Smooth muscle cell (in vitro differentiated cells): ENCODE results near the gene RELCH. TPM values are rescaled to one million over a fixed set of nuclear protein-coding genes. Genes with fewer than 3 reads are reported as not detected.
A peak's percentile ranks its signal among the peaks of the same experiment; 100 is the strongest.

Experiments used
- DNase-seq: peaks from one replicate; lab custom pipeline; 2025; ENCODE audit not compliant: unreplicated experiment; lab: John Stamatoyannopoulos, UW
- H2AFZ ChIP-seq: fragments of 200-600 bp; sonication (generic); 2 replicates; pipeline ENCODE4 v1.6.0; 2016; ENCODE audit warnings: antibody characterized with exemption, low read depth, mild to moderate bottlenecking
- H3F3A ChIP-seq: fragments of 200-600 bp; sonication (generic); 2 replicates; pipeline ENCODE4 v1.6.0; 2017; ENCODE audit warnings: antibody characterized with exemption, low read depth
- H3K27ac ChIP-seq: fragments of 200-600 bp; sonication (generic); 2 replicates; pipeline ENCODE4 v1.5.1; 2016; ENCODE audit warnings: low read depth, mild to moderate bottlenecking
- H3K27me3 ChIP-seq: fragments of 200-600 bp; sonication (generic); 2 replicates; pipeline ENCODE4 v1.6.1; 2016; ENCODE audit warnings: low read depth, mild to moderate bottlenecking
- H3K36me3 ChIP-seq: fragments of 200-600 bp; sonication (generic); 2 replicates; pipeline ENCODE4 v1.5.1; 2016; ENCODE audit warnings: low read depth
- H3K4me1 ChIP-seq: fragments of 200-600 bp; sonication (generic); 2 replicates; pipeline ENCODE4 v1.5.1; 2016; ENCODE audit warnings: low read depth
- H3K4me2 ChIP-seq: fragments of 200-600 bp; sonication (generic); 2 replicates; pipeline ENCODE4 v1.6.0; 2016; ENCODE audit warnings: mild to moderate bottlenecking
- H3K4me3 ChIP-seq: fragments of 200-600 bp; sonication (generic); 2 replicates; pipeline ENCODE4 v1.5.1; 2016; ENCODE audit warnings: mild to moderate bottlenecking
- H3K79me2 ChIP-seq: fragments of 200-600 bp; sonication (generic); 2 replicates; pipeline ENCODE4 v1.6.0; 2016; ENCODE audit warnings: low read depth, mild to moderate bottlenecking
- H3K9ac ChIP-seq: fragments of 200-600 bp; sonication (generic); 2 replicates; pipeline ENCODE4 v1.6.0; 2016; ENCODE audit warnings: low read depth
- H3K9me3 ChIP-seq: fragments of 200-600 bp; sonication (generic); replicated peaks from 2 replicates; pipeline ENCODE4 v1.5.1; 2016; ENCODE audit warnings: low read depth
- H4K20me1 ChIP-seq: fragments of 200-600 bp; sonication (generic); 2 replicates; pipeline ENCODE4 v1.6.0; 2016; ENCODE audit warnings: low read depth
- WGBS: methylation state at CpG from one replicate; pipeline ENCODE4 v1.1.7; 2016; ENCODE audit warnings: low lambda C conversion rate; 5-methylcytosine and 5-hydroxymethylcytosine counted together
- polyA plus RNA-seq: library from polyadenylated mRNA; unstranded; fragments of >200 nt; fragmentation: Nextera tagmentation; extraction: Ambion mirVana; gene quantifications from 2 replicates; pipeline ENCODE4 v1.2.1, GENCODE V29; 2016
- total RNA-seq: library from RNA; depleted of rRNA; stranded (reverse); fragments of >200 nt; gene quantifications from 2 replicates; pipeline ENCODE4 v1.2.3, GENCODE V29; 2014
- TF ChIP-seq, protein P1 (sequence below): fragments of 200-600 bp; sonication (generic); IDR thresholded peaks from 2 replicates; pipeline ENCODE4 v1.5.1; 2017; ENCODE audit warnings: borderline replicate concordance, mild to moderate bottlenecking, antibody characterized with exemption; ENCODE audit not compliant: insufficient read depth, poor library complexity, severe bottlenecking

The RELCH gene
- total and polyA plus RNA-seq, 2 experiments from 2014 or later = 3.6 to 19.2 TPM

DNA sequence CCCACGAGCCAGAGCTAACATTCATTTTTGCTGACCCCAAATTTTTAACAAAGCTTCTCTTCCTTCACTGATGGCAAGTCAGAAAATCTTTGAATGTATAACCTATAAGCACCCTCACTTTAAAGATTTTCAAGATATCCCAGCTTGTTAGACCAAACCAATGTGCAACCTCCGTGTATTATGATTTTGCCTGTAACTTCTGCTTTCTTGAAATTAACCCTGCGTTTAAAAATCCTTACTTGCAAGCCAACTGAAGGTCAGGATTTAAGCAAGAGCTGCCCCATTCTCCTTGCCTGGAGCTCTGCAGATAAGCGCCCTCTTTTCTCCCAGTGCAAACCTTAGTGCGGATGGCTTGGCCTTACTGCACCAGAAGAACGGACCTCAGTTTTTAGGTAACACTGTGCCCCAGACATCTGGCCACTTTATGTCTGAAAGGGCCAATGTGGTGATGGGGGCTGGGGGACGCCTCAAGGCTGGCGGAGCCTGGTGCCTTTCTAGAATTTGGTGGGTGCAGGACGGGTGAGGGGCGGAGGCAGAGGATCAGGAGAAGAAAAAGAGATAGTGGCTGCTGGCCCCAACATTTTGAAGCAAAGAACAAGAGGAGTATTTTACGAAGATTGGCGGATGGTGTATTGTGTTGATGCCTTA, 137.2 kb downstream of the RELCH start:
- Histone ChIP-seq H4K20me1 (no peaks in the 10 kb centered on the region), H3K9me3 (no peaks in the 10 kb centered on the region), H3K4me1 (peaks cover 13% of the 10 kb centered on the region), H2AFZ (no peak overlapping the region), H3K36me3 (no peaks in the 10 kb centered on the region), H3K27me3 (peaks cover 83% of the 10 kb centered on the region), H3K9ac (no peak overlapping the region), H3K79me2 (no peaks in the 10 kb centered on the region), H3K27ac (no peak overlapping the region), H3K4me2 (no peak overlapping the region), H3K4me3 (no peak overlapping the region), H3F3A (no peaks in the 10 kb centered on the region)
- DNase-seq = no peak
- WGBS = 51% methylated on average over 12 of the region's 12 CpGs
- TF ChIP-seq, protein P1, sequence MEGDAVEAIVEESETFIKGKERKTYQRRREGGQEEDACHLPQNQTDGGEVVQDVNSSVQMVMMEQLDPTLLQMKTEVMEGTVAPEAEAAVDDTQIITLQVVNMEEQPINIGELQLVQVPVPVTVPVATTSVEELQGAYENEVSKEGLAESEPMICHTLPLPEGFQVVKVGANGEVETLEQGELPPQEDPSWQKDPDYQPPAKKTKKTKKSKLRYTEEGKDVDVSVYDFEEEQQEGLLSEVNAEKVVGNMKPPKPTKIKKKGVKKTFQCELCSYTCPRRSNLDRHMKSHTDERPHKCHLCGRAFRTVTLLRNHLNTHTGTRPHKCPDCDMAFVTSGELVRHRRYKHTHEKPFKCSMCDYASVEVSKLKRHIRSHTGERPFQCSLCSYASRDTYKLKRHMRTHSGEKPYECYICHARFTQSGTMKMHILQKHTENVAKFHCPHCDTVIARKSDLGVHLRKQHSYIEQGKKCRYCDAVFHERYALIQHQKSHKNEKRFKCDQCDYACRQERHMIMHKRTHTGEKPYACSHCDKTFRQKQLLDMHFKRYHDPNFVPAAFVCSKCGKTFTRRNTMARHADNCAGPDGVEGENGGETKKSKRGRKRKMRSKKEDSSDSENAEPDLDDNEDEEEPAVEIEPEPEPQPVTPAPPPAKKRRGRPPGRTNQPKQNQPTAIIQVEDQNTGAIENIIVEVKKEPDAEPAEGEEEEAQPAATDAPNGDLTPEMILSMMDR = no peak

DNA sequence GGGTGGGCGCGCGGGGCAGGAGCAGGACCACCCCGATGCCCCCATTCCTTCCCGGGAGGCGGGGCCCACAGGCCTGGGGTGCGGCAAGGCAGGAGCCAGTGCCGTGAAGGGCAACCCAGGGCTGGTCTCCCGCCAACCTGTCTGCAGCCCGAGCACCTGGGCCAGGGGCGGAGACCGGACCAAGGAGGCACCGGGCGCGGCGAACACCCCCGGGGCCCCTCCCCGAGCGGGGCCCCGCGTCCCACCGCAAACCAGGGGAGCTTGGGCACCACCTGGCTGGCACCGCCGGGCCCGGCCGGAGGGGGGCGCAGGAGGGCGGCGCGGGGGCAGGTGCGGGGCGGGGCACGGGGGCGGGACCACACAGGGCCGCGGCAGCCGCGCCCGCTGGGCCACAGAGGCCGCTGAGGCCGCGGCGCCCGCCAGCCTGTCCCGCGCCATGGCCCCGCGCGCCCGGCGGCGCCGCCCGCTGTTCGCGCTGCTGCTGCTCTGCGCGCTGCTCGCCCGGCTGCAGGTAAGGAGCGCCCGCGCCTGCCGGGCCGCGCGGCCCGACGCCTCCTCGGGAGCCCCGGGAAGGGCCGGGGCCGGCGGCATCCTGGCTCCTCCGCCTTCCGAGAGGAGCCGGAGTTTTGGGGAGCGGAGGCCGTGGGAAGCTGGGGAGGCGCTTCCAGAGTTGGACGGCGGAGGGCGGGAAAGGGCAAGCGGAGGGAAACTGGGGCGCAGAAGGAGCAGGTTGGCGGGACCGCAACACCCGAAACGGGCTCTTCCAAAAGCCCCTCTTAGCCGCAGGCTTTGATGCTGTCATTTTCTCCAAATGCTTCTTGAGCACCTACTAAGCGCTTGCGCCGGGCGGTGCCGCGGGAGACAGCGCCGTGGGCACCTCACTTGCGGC, 138.1 kb downstream of the RELCH start, which contains the start of gene TNFRSF11A:
TSS of gene TNFRSF11A (plus strand) at position 394 of the 889 bp plus-strand sequence. CDS start at position 437, 43 bp downstream.
- Histone ChIP-seq H3K9ac (no peak within 1 kb of the TSS), H3K4me1 (peaks cover 20% of the 10 kb centered on the region), H3K4me3 (peak within 1 kb of the TSS; percentile 44), H3K27me3 (peaks cover 80% of the 10 kb centered on the region), H3K79me2 (no peaks in the 10 kb centered on the region), H2AFZ (no peak within 1 kb of the TSS), H3K9me3 (no peaks in the 10 kb centered on the region), H3F3A (no peaks in the 10 kb centered on the region), H3K36me3 (no peaks in the 10 kb centered on the region), H4K20me1 (no peaks in the 10 kb centered on the region), H3K27ac (no peak within 1 kb of the TSS), H3K4me2 (peak within 1 kb of the TSS; percentile 83)
- TF ChIP-seq, protein P1 = peak; percentile 34
- DNase-seq = no peak
- WGBS = 2% methylated on average over 54 of the region's 99 CpGs

GRCh38 chr18:62325806-62326645, 139.0 kb downstream of the RELCH start:
- H3K36me3 ChIP-seq = no peaks in the 10 kb centered on the region
- 5% methylated on average over 45 of the region's 45 CpGs for WGBS
- no peak overlapping the region for H3K27ac ChIP-seq
- TF ChIP-seq, protein P1 = no peak
- peak overlapping the region; percentile 44 for H3K4me3 ChIP-seq
- H3K79me2 ChIP-seq = no peaks in the 10 kb centered on the region
- H4K20me1 ChIP-seq = no peaks in the 10 kb centered on the region
- no peak for DNase-seq
- peaks cover 80% of the 10 kb centered on the region for H3K27me3 ChIP-seq
- H3K4me2 ChIP-seq = peak overlapping the region; percentile 83
- H3K9me3 ChIP-seq = no peaks in the 10 kb centered on the region
- peaks cover 20% of the 10 kb centered on the region for H3K4me1 ChIP-seq
- no peak overlapping the region for H2AFZ ChIP-seq
- no peak overlapping the region for H3K9ac ChIP-seq
- H3F3A ChIP-seq = no peaks in the 10 kb centered on the region
